Measurements from ENCODE around the gene RALGPS1.

DNA sequence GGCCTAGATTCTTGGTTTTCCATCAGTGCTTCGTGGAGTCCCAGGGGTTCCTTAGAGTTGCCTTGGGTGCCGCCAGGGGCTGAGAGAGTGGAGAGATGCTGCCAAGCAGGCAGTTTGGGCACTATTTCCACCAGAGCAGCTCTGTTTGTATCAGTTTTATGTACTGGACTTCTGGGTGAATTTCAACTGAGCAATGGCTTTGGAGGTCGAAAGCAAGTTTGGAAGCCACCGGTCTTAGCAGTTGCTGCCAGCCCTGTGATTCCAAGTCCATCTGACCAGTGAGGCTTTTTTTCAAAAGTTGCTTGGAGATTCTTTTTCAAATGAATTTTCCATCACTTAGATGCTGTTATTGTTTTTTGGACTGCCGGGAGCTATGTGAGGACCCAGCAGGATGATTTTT, 139.4 kb downstream of the RALGPS1 start:
- TF ChIP-seq, protein P1, sequence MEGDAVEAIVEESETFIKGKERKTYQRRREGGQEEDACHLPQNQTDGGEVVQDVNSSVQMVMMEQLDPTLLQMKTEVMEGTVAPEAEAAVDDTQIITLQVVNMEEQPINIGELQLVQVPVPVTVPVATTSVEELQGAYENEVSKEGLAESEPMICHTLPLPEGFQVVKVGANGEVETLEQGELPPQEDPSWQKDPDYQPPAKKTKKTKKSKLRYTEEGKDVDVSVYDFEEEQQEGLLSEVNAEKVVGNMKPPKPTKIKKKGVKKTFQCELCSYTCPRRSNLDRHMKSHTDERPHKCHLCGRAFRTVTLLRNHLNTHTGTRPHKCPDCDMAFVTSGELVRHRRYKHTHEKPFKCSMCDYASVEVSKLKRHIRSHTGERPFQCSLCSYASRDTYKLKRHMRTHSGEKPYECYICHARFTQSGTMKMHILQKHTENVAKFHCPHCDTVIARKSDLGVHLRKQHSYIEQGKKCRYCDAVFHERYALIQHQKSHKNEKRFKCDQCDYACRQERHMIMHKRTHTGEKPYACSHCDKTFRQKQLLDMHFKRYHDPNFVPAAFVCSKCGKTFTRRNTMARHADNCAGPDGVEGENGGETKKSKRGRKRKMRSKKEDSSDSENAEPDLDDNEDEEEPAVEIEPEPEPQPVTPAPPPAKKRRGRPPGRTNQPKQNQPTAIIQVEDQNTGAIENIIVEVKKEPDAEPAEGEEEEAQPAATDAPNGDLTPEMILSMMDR (IDR thresholded peaks at IDR 0.05; ENCODE audit: low read depth, low read length): no peak
- no peak for TF ChIP-seq EZH2phosphoT487 (IDR thresholded peaks at IDR 0.05; ENCODE audit: low read depth)

All from OCI-LY3 (cell line).